Neutrophil (primary cell): ENCODE measurements around the gene VIT.

ENCODE experiments used
- H3K27ac ChIP-seq: fragments of 200-600 bp; sonication (generic); 2 replicates; pipeline ENCODE4 v1.5.1; 2016; ENCODE audit warnings: mild to moderate bottlenecking, moderate library complexity
- H3K27me3 ChIP-seq: fragments of 200-600 bp; sonication (generic); 2 replicates; pipeline ENCODE4 v1.6.0; 2016; ENCODE audit warnings: mild to moderate bottlenecking
- H3K36me3 ChIP-seq: fragments of 200-600 bp; sonication (generic); 2 replicates; pipeline ENCODE4 v1.5.1; 2017
- H3K4me1 ChIP-seq, 2 experiments: fragments of 200-600 bp in 1 of 2; sonication (generic) in 1 of 2; 1 replicate in 1 of 2; 2 replicates in 1 of 2; pipeline versions ENCODE4 v1.5.1 to v1.6.1; 2013 to 2016; ENCODE audit warnings: low read depth in 1 of 2, low read length in 1 of 2, mild to moderate bottlenecking in 1 of 2, moderate library complexity in 1 of 2; ENCODE audit not compliant: control insufficient read depth in 1 of 2, insufficient read depth in 1 of 2
- H3K4me3 ChIP-seq, 2 experiments: fragments of 200-600 bp in 1 of 2; sonication (generic) in 1 of 2; 1 replicate in 1 of 2; 2 replicates in 1 of 2; pipeline ENCODE4 v1.5.1; 2013 to 2016; ENCODE audit warnings: low read depth in 1 of 2, low read length in 1 of 2, mild to moderate bottlenecking in 1 of 2, moderate library complexity in 1 of 2
- H3K9me3 ChIP-seq: fragments of 200-600 bp; sonication (generic); 2 replicates; pipeline ENCODE4 v1.5.1; 2016
- CTCF ChIP-seq: fragments of 200-600 bp; sonication (generic); IDR thresholded peaks from 2 replicates; pipeline ENCODE4 v1.5.1; 2016; ENCODE audit warnings: antibody characterized with exemption

Gene VIT

GRCh38 chr2:36753706-36754221 lies 57.3 kb downstream of the VIT start:
- no peaks in the 10 kb centered on the region for H3K9me3 ChIP-seq
- peaks cover 7% of the 10 kb centered on the region for H3K27me3 ChIP-seq
- H3K4me3 ChIP-seq: no peak overlapping the region
- H3K27ac ChIP-seq: no peak overlapping the region
- no peak for TF ChIP-seq CTCF
- no peaks in the 10 kb centered on the region for H3K36me3 ChIP-seq
- H3K4me1 ChIP-seq: no peaks in the 10 kb centered on the region

- Histone ChIP-seq H3K27ac (no peak overlapping the region), H3K36me3 (no peaks in the 10 kb centered on the region), H3K9me3 (no peaks in the 10 kb centered on the region), H3K27me3 (peaks cover 7% of the 10 kb centered on the region), H3K4me1 (no peaks in the 10 kb centered on the region), H3K4me3 (no peak overlapping the region)
- TF ChIP-seq CTCF: no peak
Measured at GRCh38 chr2:36754578-36754977, 58.1 kb downstream of the VIT start.

GRCh38 chr2:36756438-36756837 lies 59.9 kb downstream of the VIT start:
- no peak for TF ChIP-seq CTCF
- H3K4me1 ChIP-seq: no peaks in the 10 kb centered on the region
- no peaks in the 10 kb centered on the region for H3K36me3 ChIP-seq

GRCh38 chr2:36762764-36763490 lies 66.4 kb downstream of the VIT start:
- no peaks in the 10 kb centered on the region for H3K4me1 ChIP-seq
- no peak for TF ChIP-seq CTCF
- H3K9me3 ChIP-seq: no peaks in the 10 kb centered on the region
- H3K36me3 ChIP-seq: no peaks in the 10 kb centered on the region
- H3K27me3 ChIP-seq: peaks cover 4% of the 10 kb centered on the region
- no peak overlapping the region for H3K27ac ChIP-seq
- no peak overlapping the region for H3K4me3 ChIP-seq

More at GRCh38 chr2:36756438-36756837, 59.9 kb downstream of the VIT start:
- no peaks in the 10 kb centered on the region for H3K9me3 ChIP-seq
- H3K27me3 ChIP-seq: peaks cover 7% of the 10 kb centered on the region
- H3K4me3 ChIP-seq: no peak overlapping the region
- H3K27ac ChIP-seq: no peak overlapping the region

- Histone ChIP-seq H3K4me3 (no peak overlapping the region), H3K4me1 (no peaks in the 10 kb centered on the region), H3K9me3 (no peaks in the 10 kb centered on the region), H3K27me3 (no peaks in the 10 kb centered on the region), H3K36me3 (no peaks in the 10 kb centered on the region), H3K27ac (no peak overlapping the region)
- no peak for TF ChIP-seq CTCF
Measured at GRCh38 chr2:36769106-36769505, 72.6 kb downstream of the VIT start.
